ENCODE measurements around the gene TWIST2. TPM values are rescaled to one million over a fixed set of nuclear protein-coding genes. Genes with fewer than 3 reads are reported as not detected.

TWIST2 gene
- total and polyA plus RNA-seq, 9 donors, result 14.2 to 104 (median 32.7) TPM

DNA sequence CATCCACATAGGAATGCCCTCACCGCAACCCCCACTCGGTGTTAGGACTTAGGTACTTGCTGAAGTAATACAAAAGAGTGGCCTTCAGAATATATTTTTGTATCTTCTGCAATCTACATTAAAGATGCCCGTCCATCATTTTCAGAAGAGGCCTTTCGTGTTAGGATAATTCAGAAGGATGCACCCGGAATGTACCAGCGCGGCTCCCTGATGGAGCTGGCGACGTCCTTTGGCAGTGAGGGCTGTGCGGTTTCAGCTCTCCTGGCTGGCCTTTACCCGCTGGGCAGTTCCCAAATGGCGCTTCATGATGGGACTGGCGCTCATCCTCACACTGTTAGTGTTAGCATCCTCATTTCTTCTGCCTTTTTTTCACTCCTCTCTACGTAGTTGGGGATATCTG, 15.3 kb downstream of the TWIST2 start:
- peak overlapping the region in 1 of 2 donors; percentile 72 for H3K27ac ChIP-seq
- no peaks in the 10 kb centered on the region for H3K36me3 ChIP-seq
- intact Hi-C loops (cut with DNase I), result no loop called here
- TF ChIP-seq EP300 (IDR thresholded peaks at IDR 0.05), result no peak
- TF ChIP-seq, protein P1, sequence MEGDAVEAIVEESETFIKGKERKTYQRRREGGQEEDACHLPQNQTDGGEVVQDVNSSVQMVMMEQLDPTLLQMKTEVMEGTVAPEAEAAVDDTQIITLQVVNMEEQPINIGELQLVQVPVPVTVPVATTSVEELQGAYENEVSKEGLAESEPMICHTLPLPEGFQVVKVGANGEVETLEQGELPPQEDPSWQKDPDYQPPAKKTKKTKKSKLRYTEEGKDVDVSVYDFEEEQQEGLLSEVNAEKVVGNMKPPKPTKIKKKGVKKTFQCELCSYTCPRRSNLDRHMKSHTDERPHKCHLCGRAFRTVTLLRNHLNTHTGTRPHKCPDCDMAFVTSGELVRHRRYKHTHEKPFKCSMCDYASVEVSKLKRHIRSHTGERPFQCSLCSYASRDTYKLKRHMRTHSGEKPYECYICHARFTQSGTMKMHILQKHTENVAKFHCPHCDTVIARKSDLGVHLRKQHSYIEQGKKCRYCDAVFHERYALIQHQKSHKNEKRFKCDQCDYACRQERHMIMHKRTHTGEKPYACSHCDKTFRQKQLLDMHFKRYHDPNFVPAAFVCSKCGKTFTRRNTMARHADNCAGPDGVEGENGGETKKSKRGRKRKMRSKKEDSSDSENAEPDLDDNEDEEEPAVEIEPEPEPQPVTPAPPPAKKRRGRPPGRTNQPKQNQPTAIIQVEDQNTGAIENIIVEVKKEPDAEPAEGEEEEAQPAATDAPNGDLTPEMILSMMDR (IDR thresholded peaks at IDR 0.05), result no peak
- no peak for TF ChIP-seq POLR2A (IDR thresholded peaks at IDR 0.05)
- H3K9me3 ChIP-seq, result no peaks in the 10 kb centered on the region
- WGBS, 3 donors, result 95 to 98% (median 96%) methylated on average over 14 of the region's 14 CpGs
- peaks cover 29% of the 10 kb centered on the region for H3K4me1 ChIP-seq (ENCODE audit: insufficient read depth)
- H3K4me3 ChIP-seq, result no peak overlapping the region
- no peaks in the 10 kb centered on the region for H3K27me3 ChIP-seq
- DNase-seq, result peak in 1 of 5 donors; percentile 26

DNA sequence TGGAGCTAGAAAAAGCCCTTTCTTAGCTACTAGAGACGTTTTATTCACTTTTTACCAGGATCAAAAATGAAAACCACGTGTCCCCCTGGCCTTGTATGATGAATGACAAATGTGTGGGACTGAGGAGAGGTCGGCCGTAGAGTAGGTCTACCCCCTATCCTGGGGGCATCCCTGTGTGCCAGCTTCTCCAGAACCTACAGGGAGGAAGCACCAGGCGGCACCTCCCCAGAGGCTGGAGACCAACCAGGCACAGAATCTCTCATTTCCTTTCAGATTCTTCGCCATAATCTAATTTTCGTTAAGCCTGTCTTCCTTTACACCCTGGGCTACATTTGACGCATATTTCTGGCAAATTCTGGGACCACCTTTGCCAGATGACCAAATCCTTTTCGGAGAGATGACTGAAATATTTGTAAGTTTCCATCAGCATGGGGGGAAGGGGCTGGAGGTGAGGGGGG, 15.9 kb downstream of the TWIST2 start:
- Histone ChIP-seq H3K9me3 (no peaks in the 10 kb centered on the region), H3K27ac (peak overlapping the region; percentile 72 to 82), H3K4me3 (no peak overlapping the region), H3K4me1 (ENCODE audit: insufficient read depth) (peaks cover 34% of the 10 kb centered on the region), H3K27me3 (no peaks in the 10 kb centered on the region), H3K36me3 (no peaks in the 10 kb centered on the region)
- peak in 1 of 5 donors; percentile 17 for DNase-seq
- TF ChIP-seq, protein P1 (IDR thresholded peaks at IDR 0.05), result no peak
- TF ChIP-seq POLR2A (IDR thresholded peaks at IDR 0.05) (no peak), EP300 (IDR thresholded peaks at IDR 0.05) (no peak)
- WGBS, 3 donors, result 57 to 68% (median 65%) methylated on average over 9 of the region's 9 CpGs
- intact Hi-C loops (cut with DNase I), result no loop called here

DNA sequence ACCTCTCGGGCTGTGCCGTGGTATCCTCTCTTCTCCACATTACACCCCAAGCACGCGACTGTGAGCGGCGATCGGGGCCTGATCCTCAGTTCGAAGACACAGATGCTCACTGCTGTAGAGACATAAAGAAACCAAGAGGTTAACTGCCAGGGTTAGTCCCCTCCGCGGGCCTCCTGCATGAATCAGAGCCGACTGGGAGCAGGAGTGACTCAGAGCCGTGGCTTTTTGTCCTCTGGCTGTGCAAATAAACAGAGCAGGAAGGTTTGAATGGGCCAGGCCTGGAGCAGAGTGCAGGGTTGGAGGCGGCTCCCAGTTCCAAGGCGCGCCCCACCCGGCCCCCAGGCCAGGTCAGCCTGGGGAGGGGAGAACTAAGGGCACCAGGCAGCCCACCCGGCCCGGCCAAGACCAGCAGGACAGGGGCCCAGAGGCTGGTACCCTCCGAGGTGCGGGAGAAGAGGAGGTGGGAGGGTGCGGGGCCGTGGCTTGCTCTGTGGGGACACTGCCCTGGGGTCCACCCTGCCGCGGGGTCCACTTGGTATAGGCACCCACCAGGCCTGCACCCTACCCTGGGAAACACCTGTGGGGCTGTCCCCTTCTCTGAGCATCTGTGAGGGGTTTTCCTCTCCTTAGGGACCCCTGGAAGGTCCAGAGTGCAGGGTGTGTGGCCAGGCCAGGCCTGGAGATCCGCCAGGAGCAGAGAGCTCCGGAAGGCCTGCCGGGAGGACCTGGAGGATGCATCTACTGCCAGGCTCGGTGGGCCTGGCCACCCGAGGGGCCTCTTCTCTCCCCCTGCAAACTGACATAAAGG, 16.5 kb downstream of the TWIST2 start:
- DNase-seq, result peak; percentile 84 to 94 (median 90)
- intact Hi-C loops (cut with DNase I), result no loop called here
- Histone ChIP-seq H3K4me1 (ENCODE audit: insufficient read depth) (peaks cover 38% of the 10 kb centered on the region), H3K27ac (peak overlapping the region; percentile 72 to 82), H3K27me3 (no peaks in the 10 kb centered on the region), H3K36me3 (no peaks in the 10 kb centered on the region), H3K9me3 (no peaks in the 10 kb centered on the region), H3K4me3 (no peak overlapping the region)
- TF ChIP-seq EP300 (IDR thresholded peaks at IDR 0.05), result no peak
- TF ChIP-seq, protein P1 (IDR thresholded peaks at IDR 0.05), result no peak
- no peak for TF ChIP-seq POLR2A (IDR thresholded peaks at IDR 0.05)
- 17 to 22% (median 18%) methylated on average over 26 to 29 of the region's 29 CpGs for WGBS, 3 donors

DNA sequence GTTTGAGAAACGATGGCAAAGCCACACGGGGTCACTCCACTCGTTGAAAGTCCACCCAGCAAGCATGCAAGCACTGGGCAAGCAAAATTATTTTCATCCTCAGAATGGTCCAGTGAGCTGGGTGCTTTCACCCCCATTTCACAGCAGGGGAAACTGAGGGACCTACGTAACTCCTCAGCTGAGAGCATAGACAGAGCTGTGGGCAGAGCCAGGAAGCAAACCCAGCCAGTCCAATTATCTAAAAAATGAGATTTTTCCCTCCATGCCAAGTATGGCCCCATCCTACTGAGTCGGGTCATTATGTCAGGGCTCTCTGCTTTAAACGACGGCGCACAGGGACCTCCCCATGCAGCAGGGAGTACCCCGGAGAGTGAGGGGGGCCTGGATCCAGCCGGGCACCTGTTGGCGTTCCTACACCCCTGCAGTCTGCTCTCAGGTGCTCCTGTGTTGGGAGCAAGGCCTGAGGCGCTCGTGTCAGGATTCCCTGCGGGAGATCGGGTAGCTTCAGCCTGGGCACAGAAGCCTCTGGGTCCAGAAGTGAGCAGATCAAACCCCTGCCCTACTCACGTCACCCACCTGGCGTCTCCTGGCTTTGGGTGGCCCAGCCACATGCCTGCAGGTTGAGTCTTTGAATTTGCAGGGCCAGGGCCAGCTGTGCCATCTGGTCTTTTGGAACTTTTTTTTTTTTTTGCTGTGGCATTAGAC, 17.3 kb downstream of the TWIST2 start:
- intact Hi-C loops (cut with DNase I), result no loop called here
- peak in 1 of 5 donors; percentile 30 for DNase-seq
- Histone ChIP-seq H3K36me3 (no peaks in the 10 kb centered on the region), H3K4me1 (ENCODE audit: insufficient read depth) (peaks cover 42% of the 10 kb centered on the region), H3K27ac (peak overlapping the region; percentile 72 to 82), H3K9me3 (no peaks in the 10 kb centered on the region), H3K27me3 (no peaks in the 10 kb centered on the region), H3K4me3 (no peak overlapping the region)
- WGBS, 3 donors, result 62 to 66% (median 64%) methylated on average over 17 of the region's 17 CpGs
- TF ChIP-seq POLR2A (IDR thresholded peaks at IDR 0.05) (no peak), EP300 (IDR thresholded peaks at IDR 0.05) (no peak)
- TF ChIP-seq, protein P1 (IDR thresholded peaks at IDR 0.05), result no peak
